NT2/D1 (cell line): ENCODE results near the gene TMC3.
"Not testable (repeated sequence)": the region's sequence is repeated elsewhere in the genome, so short reads cannot be mapped to it uniquely, and the experiment has no call there.

Source experiments
- DNase-seq: peaks from one replicate; pipeline ENCODE4 v3.0.0-alpha.2; 2011; ENCODE audit warnings: low read depth, low spot score
- H3K27me3 ChIP-seq: 2 replicates; pipeline ENCODE4 v1.6.0; 2011; ENCODE audit warnings: mild to moderate bottlenecking; ENCODE audit not compliant: insufficient read length, insufficient read depth
- H3K36me3 ChIP-seq: 2 replicates; pipeline ENCODE4 v1.6.1; 2011; ENCODE audit warnings: mild to moderate bottlenecking, low read length, mixed read lengths; ENCODE audit not compliant: insufficient read depth, insufficient read length
- H3K4me1 ChIP-seq: 2 replicates; pipeline ENCODE4 v1.5.1; 2011; ENCODE audit not compliant: insufficient read depth, insufficient read length
- H3K4me3 ChIP-seq: 2 replicates; pipeline ENCODE4 v1.5.1; 2011; ENCODE audit warnings: low read depth; ENCODE audit not compliant: insufficient read length
- H3K9ac ChIP-seq: 2 replicates; pipeline ENCODE4 v1.6.0; 2011; ENCODE audit warnings: low read depth; ENCODE audit not compliant: insufficient read length
- H3K9me3 ChIP-seq: 2 replicates; pipeline ENCODE4 v1.5.1; 2011; ENCODE audit warnings: mild to moderate bottlenecking, low read length; ENCODE audit not compliant: insufficient read depth
- SUZ12 ChIP-seq: IDR thresholded peaks from 2 replicates; pipeline ENCODE4 v1.6.1; 2011; ENCODE audit not compliant: insufficient read length, insufficient read depth; ENCODE audit errors: extremely low read depth
- YY1 ChIP-seq: IDR thresholded peaks from 2 replicates; pipeline ENCODE4 v1.6.1; 2011; ENCODE audit not compliant: insufficient read length, insufficient read depth
- ZNF274 ChIP-seq: IDR thresholded peaks from 2 replicates; pipeline ENCODE4 v1.6.1; 2011; ENCODE audit warnings: mild to moderate bottlenecking, low read depth, low read length

Gene TMC3

GRCh38 chr15:81373775-81374395 is at the start of gene TMC3:
Gene TMC3, minus strand, starts transcription at chr15:81374213. Its CDS starts 136 bp downstream, at chr15:81374077.
- no peaks in the 10 kb centered on the region for H3K4me1 ChIP-seq
- TF ChIP-seq ZNF274, result no peak
- TF ChIP-seq YY1, result no peak
- no peak for TF ChIP-seq SUZ12
- H3K36me3 ChIP-seq, result no peaks in the 10 kb centered on the region
- H3K9me3 ChIP-seq, result no peaks in the 10 kb centered on the region
- H3K4me3 ChIP-seq, result no peak within 1 kb of the TSS
- H3K9ac ChIP-seq, result no peak within 1 kb of the TSS
- no peaks in the 10 kb centered on the region for H3K27me3 ChIP-seq
- DNase-seq, result no peak

- no peak for DNase-seq
- TF ChIP-seq ZNF274 (no peak), YY1 (no peak), SUZ12 (no peak)
- no peaks in the 10 kb centered on the region for H3K36me3 ChIP-seq
- H3K4me3 ChIP-seq, result no peak overlapping the region
- no peaks in the 10 kb centered on the region for H3K27me3 ChIP-seq
- no peaks in the 10 kb centered on the region for H3K9me3 ChIP-seq
- H3K9ac ChIP-seq, result no peak overlapping the region
- peaks cover 3% of the 10 kb centered on the region for H3K4me1 ChIP-seq
These were observed 47.4 kb upstream of the TMC3 start for GRCh38 chr15:81421461-81421860.

GRCh38 chr15:81419332-81419943 is 45.4 kb upstream of the TMC3 start:
- no peak overlapping the region for H3K4me3 ChIP-seq
- DNase-seq, result peak; percentile 55
- TF ChIP-seq YY1 (no peak), ZNF274 (no peak), SUZ12 (no peak)
- no peaks in the 10 kb centered on the region for H3K27me3 ChIP-seq
- no peaks in the 10 kb centered on the region for H3K36me3 ChIP-seq
- H3K9ac ChIP-seq, result no peak overlapping the region
- H3K9me3 ChIP-seq, result no peaks in the 10 kb centered on the region
- H3K4me1 ChIP-seq, result peaks cover 3% of the 10 kb centered on the region

- no peaks in the 10 kb centered on the region for H3K36me3 ChIP-seq
- peaks cover 2% of the 10 kb centered on the region; the same call in 1 of the 2 replicates for H3K9me3 ChIP-seq
- H3K27me3 ChIP-seq, result no peaks in the 10 kb centered on the region
- peaks cover 3% of the 10 kb centered on the region for H3K4me1 ChIP-seq
- TF ChIP-seq YY1 (no peak), SUZ12 (no peak), ZNF274 (no peak)
- H3K4me3 ChIP-seq, result no peak overlapping the region
- DNase-seq, result no peak
- H3K9ac ChIP-seq, result peak overlapping the region; percentile 26
These were observed 44.9 kb upstream of the TMC3 start for GRCh38 chr15:81418891-81419290.

GRCh38 chr15:81418444-81418843 is 44.4 kb upstream of the TMC3 start:
- peaks cover 5% of the 10 kb centered on the region; the same call in 1 of the 2 replicates for H3K9me3 ChIP-seq
- H3K4me1 ChIP-seq, result peaks cover 3% of the 10 kb centered on the region
- no peak overlapping the region for H3K4me3 ChIP-seq
- H3K9ac ChIP-seq, result no peak overlapping the region
- no peak for DNase-seq
- no peaks in the 10 kb centered on the region for H3K27me3 ChIP-seq
- TF ChIP-seq YY1 (no peak), SUZ12 (no peak), ZNF274 (no peak)
- no peaks in the 10 kb centered on the region for H3K36me3 ChIP-seq

- H3K27me3 ChIP-seq, H3K4me3 ChIP-seq, H3K9me3 ChIP-seq, H3K9ac ChIP-seq, DNase-seq, H3K36me3 ChIP-seq, H3K4me1 ChIP-seq: not testable (repeated sequence)
These were observed 40.4 kb upstream of the TMC3 start for GRCh38 chr15:81414274-81414968.

GRCh38 chr15:81413851-81414250 is 39.8 kb upstream of the TMC3 start:
- no peak for DNase-seq
- Histone ChIP-seq H3K9me3 (peaks cover 5% of the 10 kb centered on the region; the same call in 1 of the 2 replicates), H3K27me3 (no peaks in the 10 kb centered on the region), H3K4me3 (no peak overlapping the region), H3K4me1 (peaks cover 7% of the 10 kb centered on the region), H3K36me3 (no peaks in the 10 kb centered on the region), H3K9ac (no peak overlapping the region)
- TF ChIP-seq YY1, result no peak
- no peak for TF ChIP-seq SUZ12
- no peak for TF ChIP-seq ZNF274
